Astrocyte of the spinal cord (primary cell): ENCODE data around the gene CDC42SE2.
"Not testable (repeated sequence)": the region's sequence is repeated elsewhere in the genome, so short reads cannot be mapped to it uniquely, and the experiment has no call there.

Experiments used
- DNase-seq: peaks from one replicate; pipeline ENCODE4 v3.0.0; 2011; ENCODE audit warnings: low read depth, low spot score
- H3K4me3 ChIP-seq: 2 replicates; pipeline ENCODE4 v1.5.1; 2011; ENCODE audit warnings: low read depth, mild to moderate bottlenecking, low read length, moderate library complexity
- in situ Hi-C: cut with HindIII; loops from 2 replicates; pipeline ENCODE4 v1.10.0; 2017; ENCODE audit warnings: low sequenced_read_pairs
- TF ChIP-seq, protein P1 (sequence below): IDR thresholded peaks from 2 replicates; pipeline ENCODE4 v1.5.1; 2012; ENCODE audit warnings: low read depth, mild to moderate bottlenecking, low read length, inconsistent platforms

Gene CDC42SE2

DNA sequence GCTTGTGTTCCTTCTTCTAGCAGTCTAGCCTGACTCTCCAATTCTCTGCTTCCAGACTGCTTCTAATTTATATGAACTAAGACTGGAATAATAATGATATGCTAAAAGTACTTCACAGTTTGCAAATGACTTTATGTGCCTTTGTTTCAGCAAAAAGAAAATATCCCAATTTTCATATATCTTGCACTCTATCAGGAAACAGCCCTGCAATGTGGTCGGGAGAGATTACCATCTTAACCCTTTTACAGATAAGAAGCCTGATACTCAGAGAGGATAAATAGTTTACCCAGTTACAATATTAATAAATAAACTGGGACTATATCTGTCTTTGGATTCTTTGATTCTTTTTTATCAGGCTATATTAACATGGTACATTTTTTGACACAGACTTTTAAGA, 126.0 kb downstream of the CDC42SE2 start:
- H3K4me3 ChIP-seq, result no peak overlapping the region
- in situ Hi-C loops, result no loop called here
- TF ChIP-seq, protein P1, sequence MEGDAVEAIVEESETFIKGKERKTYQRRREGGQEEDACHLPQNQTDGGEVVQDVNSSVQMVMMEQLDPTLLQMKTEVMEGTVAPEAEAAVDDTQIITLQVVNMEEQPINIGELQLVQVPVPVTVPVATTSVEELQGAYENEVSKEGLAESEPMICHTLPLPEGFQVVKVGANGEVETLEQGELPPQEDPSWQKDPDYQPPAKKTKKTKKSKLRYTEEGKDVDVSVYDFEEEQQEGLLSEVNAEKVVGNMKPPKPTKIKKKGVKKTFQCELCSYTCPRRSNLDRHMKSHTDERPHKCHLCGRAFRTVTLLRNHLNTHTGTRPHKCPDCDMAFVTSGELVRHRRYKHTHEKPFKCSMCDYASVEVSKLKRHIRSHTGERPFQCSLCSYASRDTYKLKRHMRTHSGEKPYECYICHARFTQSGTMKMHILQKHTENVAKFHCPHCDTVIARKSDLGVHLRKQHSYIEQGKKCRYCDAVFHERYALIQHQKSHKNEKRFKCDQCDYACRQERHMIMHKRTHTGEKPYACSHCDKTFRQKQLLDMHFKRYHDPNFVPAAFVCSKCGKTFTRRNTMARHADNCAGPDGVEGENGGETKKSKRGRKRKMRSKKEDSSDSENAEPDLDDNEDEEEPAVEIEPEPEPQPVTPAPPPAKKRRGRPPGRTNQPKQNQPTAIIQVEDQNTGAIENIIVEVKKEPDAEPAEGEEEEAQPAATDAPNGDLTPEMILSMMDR, result no peak
- no peak for DNase-seq

DNA sequence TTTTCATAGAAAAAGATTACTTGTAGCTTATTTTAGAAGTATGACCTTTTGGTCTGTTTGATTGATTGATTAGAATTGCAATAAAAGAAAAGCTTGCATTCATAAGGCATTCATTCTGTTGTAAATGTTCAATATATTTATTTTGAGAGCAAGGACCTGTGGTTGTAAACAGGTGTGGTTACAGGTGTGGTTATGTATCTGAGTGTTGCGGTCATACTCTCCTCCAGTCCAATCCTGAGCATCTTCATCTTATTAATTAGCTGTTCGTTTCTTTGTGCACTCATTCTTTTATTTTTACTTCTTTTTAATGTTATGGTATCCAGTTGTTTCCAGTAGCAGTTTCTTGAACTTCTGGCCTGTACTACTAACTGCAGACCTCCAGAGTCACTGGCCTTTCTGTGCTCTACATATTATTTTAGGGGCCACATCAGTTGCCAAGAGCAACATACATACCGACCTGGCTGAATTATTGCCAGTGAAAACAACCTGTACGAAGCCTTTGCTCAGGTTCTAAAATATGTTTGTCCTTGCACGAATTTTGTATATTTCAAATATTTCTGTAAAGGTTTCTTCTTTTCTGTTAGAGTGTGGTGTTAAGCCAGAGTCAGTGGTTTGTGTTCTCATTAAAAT, 128.7 kb downstream of the CDC42SE2 start:
- no peak for DNase-seq
- H3K4me3 ChIP-seq, result no peak overlapping the region
- TF ChIP-seq, protein P1, result no peak
- in situ Hi-C loops, result no loop called here

DNA sequence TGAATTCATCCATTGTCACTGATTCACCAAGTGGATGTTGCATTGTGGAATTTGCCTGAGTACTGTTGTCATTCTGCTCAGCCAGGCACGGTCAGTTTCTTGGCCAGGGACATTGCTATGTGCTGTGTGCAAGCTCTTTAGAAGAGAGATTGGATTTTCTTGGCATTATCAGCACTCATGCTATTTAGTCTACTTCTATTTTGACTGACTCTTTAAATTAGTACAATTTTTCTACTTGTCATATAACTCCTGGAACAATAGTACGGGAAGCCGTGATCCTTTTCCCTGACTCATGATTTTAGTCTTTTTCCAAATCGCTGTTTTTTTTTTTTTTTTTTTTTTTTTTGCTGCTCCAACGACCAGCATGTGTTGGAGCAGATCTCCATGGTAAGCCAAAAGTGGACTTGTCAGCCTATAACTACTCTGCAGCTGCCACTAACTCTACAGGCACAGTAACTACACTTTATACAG, 129.7 kb downstream of the CDC42SE2 start:
- H3K4me3 ChIP-seq, result no peak overlapping the region
- in situ Hi-C loops, result no loop called here
- TF ChIP-seq, protein P1, result no peak
- peak; percentile 55 for DNase-seq

DNA sequence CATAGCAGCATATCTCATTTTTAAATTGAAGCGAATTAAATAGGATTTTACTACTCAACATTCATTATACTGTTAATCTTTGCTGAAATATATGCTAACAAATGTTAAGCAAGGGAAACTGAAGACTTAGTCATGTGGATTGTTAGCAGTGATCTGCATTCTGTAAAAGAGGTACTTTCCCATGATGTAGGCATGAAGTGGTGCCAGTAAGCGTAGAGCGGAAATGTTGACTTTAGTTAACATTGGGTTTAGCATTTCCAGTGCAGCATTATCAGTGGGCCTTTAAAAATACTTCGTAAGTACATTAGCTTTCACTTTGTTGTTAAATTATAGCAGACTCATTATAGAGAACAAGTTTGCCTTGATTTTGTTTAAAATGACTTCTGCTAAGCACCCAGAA, 130.3 kb downstream of the CDC42SE2 start:
- in situ Hi-C loops, result no loop called here
- TF ChIP-seq, protein P1, result no peak
- no peak overlapping the region for H3K4me3 ChIP-seq
- DNase-seq, result peak; percentile 68

DNA sequence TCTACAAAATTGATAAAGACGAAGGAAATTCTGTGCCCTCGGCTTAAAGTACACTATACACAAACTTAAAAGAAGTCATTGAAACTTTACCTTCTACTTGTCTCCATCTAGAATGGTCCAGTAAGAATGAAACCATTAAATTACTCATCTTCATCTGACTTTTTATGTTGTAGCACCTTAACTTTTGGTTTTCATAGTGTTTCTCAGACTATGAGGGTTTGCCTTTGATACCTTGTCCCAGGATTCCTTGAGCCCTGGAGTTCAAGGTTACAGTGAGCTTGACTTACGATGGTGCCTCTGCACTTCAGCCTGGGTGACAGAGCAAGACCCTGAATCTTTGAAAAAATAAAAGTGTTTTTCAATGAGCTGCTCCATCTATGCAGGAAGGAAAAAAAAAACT, 132.2 kb downstream of the CDC42SE2 start:
- TF ChIP-seq, protein P1, result no peak
- no peak overlapping the region for H3K4me3 ChIP-seq
- in situ Hi-C loops, result no loop called here
- no peak for DNase-seq

DNA sequence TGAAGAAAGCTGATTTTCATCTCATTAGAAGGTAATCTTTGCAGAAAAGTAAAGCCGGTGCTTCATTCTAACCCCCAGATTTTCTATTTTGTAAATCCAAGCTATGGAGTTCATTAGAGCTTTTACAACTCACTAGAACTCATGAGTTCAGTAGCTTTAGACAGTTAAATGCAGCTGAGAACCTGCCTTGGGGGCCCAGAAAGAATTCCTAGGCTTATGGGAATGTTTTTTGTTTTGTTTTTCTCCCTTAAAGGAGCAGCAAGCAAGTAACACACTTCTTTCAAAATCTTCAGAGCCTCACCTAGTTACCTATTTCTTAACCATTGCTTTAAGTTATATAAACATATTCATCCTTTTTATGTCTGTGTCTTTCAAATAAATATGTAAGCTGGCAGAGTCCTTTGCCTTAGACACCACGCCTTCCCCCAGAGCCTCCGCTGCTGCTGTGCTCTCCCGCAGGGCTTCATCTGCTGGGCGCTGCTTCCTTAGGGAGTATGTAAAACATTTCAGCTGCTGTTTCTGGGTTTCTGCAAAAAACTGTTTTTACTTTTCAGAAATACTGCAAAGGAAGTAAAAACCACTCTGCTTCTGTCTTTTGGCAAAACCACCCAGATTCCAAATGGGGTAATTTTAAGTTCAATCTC, 132.9 kb downstream of the CDC42SE2 start:
- H3K4me3 ChIP-seq, result no peak overlapping the region
- in situ Hi-C loops, result no loop called here
- DNase-seq, result no peak
- TF ChIP-seq, protein P1, result no peak

DNA sequence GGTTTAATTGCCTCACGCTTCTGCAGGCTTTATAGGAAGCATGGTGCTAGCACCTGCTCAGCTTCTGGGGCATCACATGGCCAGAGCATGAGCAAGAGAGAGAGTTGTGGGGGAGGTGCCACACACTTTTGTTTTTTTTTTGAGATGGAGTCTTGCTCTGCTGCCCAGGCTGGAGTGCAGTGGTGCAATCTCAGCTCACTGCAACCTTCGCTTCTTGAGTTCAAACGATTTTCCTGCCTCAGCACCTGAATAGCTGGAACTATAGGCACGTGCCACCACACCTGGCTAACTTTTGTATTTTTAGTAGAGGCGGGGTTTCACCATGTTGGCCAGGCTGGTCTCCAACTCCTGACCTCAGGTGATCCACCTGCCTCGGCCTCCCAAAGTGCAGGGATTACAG, 135.2 kb downstream of the CDC42SE2 start:
- in situ Hi-C loops, H3K4me3 ChIP-seq, DNase-seq: not testable (repeated sequence)
